IPS-15b (cell line): ENCODE data around the gene NRIP1.
A peak's percentile ranks its signal among the peaks of the same experiment; 100 is the strongest.

Source experiments
- H3K27me3 ChIP-seq: one replicate; pipeline ENCODE4 v1.6.1; 2013; ENCODE audit warnings: low read length; ENCODE audit not compliant: control insufficient read depth, insufficient read depth
- H3K36me3 ChIP-seq: one replicate; pipeline ENCODE4 v1.6.1; 2013; ENCODE audit warnings: low read length; ENCODE audit not compliant: control insufficient read depth, insufficient read depth
- H3K4me1 ChIP-seq: one replicate; pipeline ENCODE4 v1.6.1; 2013; ENCODE audit warnings: mild to moderate bottlenecking, low read length; ENCODE audit not compliant: control insufficient read depth, insufficient read depth
- H3K4me3 ChIP-seq: one replicate; pipeline ENCODE4 v1.5.1; 2013; ENCODE audit warnings: low read depth, low read length
- H3K9ac ChIP-seq: one replicate; pipeline ENCODE4 v1.6.1; 2013; ENCODE audit warnings: low read depth, mild to moderate bottlenecking, low read length
- H3K9me3 ChIP-seq: one replicate; pipeline ENCODE4 v1.6.1; 2013; ENCODE audit warnings: mild to moderate bottlenecking, low read length; ENCODE audit not compliant: control insufficient read depth, insufficient read depth

NRIP1 gene

GRCh38 chr21:15064576-15065391 is at the start of gene NRIP1:
Gene NRIP1, minus strand, starts transcription at chr21:15065000. Its CDS starts 96,808 bp downstream, at chr21:14968192.
- H3K4me1 ChIP-seq, result peaks cover 28% of the 10 kb centered on the region
- H3K9me3 ChIP-seq, result no peaks in the 10 kb centered on the region
- no peaks in the 10 kb centered on the region for H3K36me3 ChIP-seq
- peaks cover 18% of the 10 kb centered on the region for H3K27me3 ChIP-seq
- peak within 1 kb of the TSS; percentile 41 for H3K9ac ChIP-seq
- peak within 1 kb of the TSS; percentile 78 for H3K4me3 ChIP-seq

GRCh38 chr21:15112858-15113257 is 48.1 kb upstream of the NRIP1 start:
- Histone ChIP-seq H3K9me3 (no peaks in the 10 kb centered on the region), H3K9ac (no peak overlapping the region), H3K4me3 (no peak overlapping the region), H3K4me1 (no peaks in the 10 kb centered on the region), H3K27me3 (no peaks in the 10 kb centered on the region), H3K36me3 (no peaks in the 10 kb centered on the region)

- Histone ChIP-seq H3K9ac (no peak overlapping the region), H3K4me1 (no peaks in the 10 kb centered on the region), H3K4me3 (no peak overlapping the region), H3K9me3 (no peaks in the 10 kb centered on the region), H3K36me3 (no peaks in the 10 kb centered on the region), H3K27me3 (no peaks in the 10 kb centered on the region)
These were observed 44.0 kb upstream of the NRIP1 start for GRCh38 chr21:15108801-15109200.

- no peaks in the 10 kb centered on the region for H3K4me1 ChIP-seq
- H3K4me3 ChIP-seq, result no peak overlapping the region
- H3K9ac ChIP-seq, result no peak overlapping the region
- H3K9me3 ChIP-seq, result no peaks in the 10 kb centered on the region
- H3K27me3 ChIP-seq, result no peaks in the 10 kb centered on the region
- no peaks in the 10 kb centered on the region for H3K36me3 ChIP-seq
These were observed 39.7 kb upstream of the NRIP1 start for GRCh38 chr21:15104470-15104869.

GRCh38 chr21:15098908-15099307 is 34.1 kb upstream of the NRIP1 start:
- Histone ChIP-seq H3K27me3 (no peaks in the 10 kb centered on the region), H3K4me3 (no peak overlapping the region), H3K36me3 (no peaks in the 10 kb centered on the region), H3K4me1 (no peaks in the 10 kb centered on the region), H3K9me3 (no peaks in the 10 kb centered on the region), H3K9ac (no peak overlapping the region)

GRCh38 chr21:15098181-15098580 is 33.4 kb upstream of the NRIP1 start:
- Histone ChIP-seq H3K9ac (no peak overlapping the region), H3K9me3 (no peaks in the 10 kb centered on the region), H3K27me3 (no peaks in the 10 kb centered on the region), H3K4me3 (no peak overlapping the region), H3K4me1 (no peaks in the 10 kb centered on the region), H3K36me3 (no peaks in the 10 kb centered on the region)

- Histone ChIP-seq H3K9ac (no peak overlapping the region), H3K27me3 (no peaks in the 10 kb centered on the region), H3K4me3 (no peak overlapping the region), H3K36me3 (no peaks in the 10 kb centered on the region), H3K9me3 (no peaks in the 10 kb centered on the region), H3K4me1 (no peaks in the 10 kb centered on the region)
These were observed 32.8 kb upstream of the NRIP1 start for GRCh38 chr21:15097580-15097979.

- no peaks in the 10 kb centered on the region for H3K36me3 ChIP-seq
- no peaks in the 10 kb centered on the region for H3K9me3 ChIP-seq
- H3K4me3 ChIP-seq, result no peak overlapping the region
- H3K9ac ChIP-seq, result no peak overlapping the region
- H3K4me1 ChIP-seq, result no peaks in the 10 kb centered on the region
- H3K27me3 ChIP-seq, result no peaks in the 10 kb centered on the region
These were observed 31.3 kb upstream of the NRIP1 start for GRCh38 chr21:15096146-15096545.

GRCh38 chr21:15095326-15095725 is 30.5 kb upstream of the NRIP1 start:
- no peak overlapping the region for H3K4me3 ChIP-seq
- H3K9ac ChIP-seq, result no peak overlapping the region
- H3K9me3 ChIP-seq, result no peaks in the 10 kb centered on the region
- no peaks in the 10 kb centered on the region for H3K36me3 ChIP-seq
- no peaks in the 10 kb centered on the region for H3K4me1 ChIP-seq
- H3K27me3 ChIP-seq, result no peaks in the 10 kb centered on the region

GRCh38 chr21:15094706-15095105 is 29.9 kb upstream of the NRIP1 start:
- Histone ChIP-seq H3K4me1 (no peaks in the 10 kb centered on the region), H3K9me3 (no peaks in the 10 kb centered on the region), H3K36me3 (no peaks in the 10 kb centered on the region), H3K27me3 (no peaks in the 10 kb centered on the region), H3K4me3 (no peak overlapping the region), H3K9ac (no peak overlapping the region)

GRCh38 chr21:15093216-15093615 is 28.4 kb upstream of the NRIP1 start:
- no peaks in the 10 kb centered on the region for H3K9me3 ChIP-seq
- no peaks in the 10 kb centered on the region for H3K4me1 ChIP-seq
- H3K27me3 ChIP-seq, result no peaks in the 10 kb centered on the region
- H3K4me3 ChIP-seq, result no peak overlapping the region
- no peaks in the 10 kb centered on the region for H3K36me3 ChIP-seq
- no peak overlapping the region for H3K9ac ChIP-seq

- no peaks in the 10 kb centered on the region for H3K9me3 ChIP-seq
- H3K4me3 ChIP-seq, result no peak overlapping the region
- H3K36me3 ChIP-seq, result no peaks in the 10 kb centered on the region
- no peak overlapping the region for H3K9ac ChIP-seq
- no peaks in the 10 kb centered on the region for H3K27me3 ChIP-seq
- H3K4me1 ChIP-seq, result no peaks in the 10 kb centered on the region
These were observed 27.9 kb upstream of the NRIP1 start for GRCh38 chr21:15092745-15093144.
